Measurements from ENCODE around the gene TTPAL.

Gene TTPAL

GRCh38 chr20:44450281-44450889 is 25.3 kb upstream of the TTPAL start:
- no peak for DNase-seq (ENCODE audit: low spot score)
- no peak for TF ChIP-seq CTCF (IDR thresholded peaks at IDR 0.05; ENCODE audit: borderline replicate concordance, control extremely low read depth, extremely low read depth, insufficient read depth, missing control alignments)
- in situ Hi-C loops (cut with MboI; ENCODE audit: low sequenced_read_pairs, unreplicated experiment) = no loop called here

GRCh38 chr20:44450903-44451450 is 24.7 kb upstream of the TTPAL start:
- no peak for DNase-seq (ENCODE audit: low spot score)
- in situ Hi-C loops (cut with MboI; ENCODE audit: low sequenced_read_pairs, unreplicated experiment) = no loop called here
- no peak for TF ChIP-seq CTCF (IDR thresholded peaks at IDR 0.05; ENCODE audit: borderline replicate concordance, control extremely low read depth, extremely low read depth, insufficient read depth, missing control alignments)

GRCh38 chr20:44454306-44454963 is 21.2 kb upstream of the TTPAL start:
- in situ Hi-C loops (cut with MboI; ENCODE audit: low sequenced_read_pairs, unreplicated experiment) = no loop called here
- TF ChIP-seq CTCF (IDR thresholded peaks at IDR 0.05; ENCODE audit: borderline replicate concordance, control extremely low read depth, extremely low read depth, insufficient read depth, missing control alignments) = no peak
- DNase-seq (ENCODE audit: low spot score) = no peak

GRCh38 chr20:44455126-44455525 is 20.5 kb upstream of the TTPAL start:
- in situ Hi-C loops (cut with MboI; ENCODE audit: low sequenced_read_pairs, unreplicated experiment) = no loop called here

GRCh38 chr20:44456611-44457010 is 19.1 kb upstream of the TTPAL start:
- DNase-seq (ENCODE audit: low spot score) = no peak
- in situ Hi-C loops (cut with MboI; ENCODE audit: low sequenced_read_pairs, unreplicated experiment) = no loop called here
- TF ChIP-seq CTCF (IDR thresholded peaks at IDR 0.05; ENCODE audit: borderline replicate concordance, control extremely low read depth, extremely low read depth, insufficient read depth, missing control alignments) = no peak

More at GRCh38 chr20:44455126-44455525, 20.5 kb upstream of the TTPAL start:
- no peak for DNase-seq (ENCODE audit: low spot score)
- no peak for TF ChIP-seq CTCF (IDR thresholded peaks at IDR 0.05; ENCODE audit: borderline replicate concordance, control extremely low read depth, extremely low read depth, insufficient read depth, missing control alignments)

- no peak for DNase-seq (ENCODE audit: low spot score)
- in situ Hi-C loops (cut with MboI; ENCODE audit: low sequenced_read_pairs, unreplicated experiment) = no loop called here
- no peak for TF ChIP-seq CTCF (IDR thresholded peaks at IDR 0.05; ENCODE audit: borderline replicate concordance, control extremely low read depth, extremely low read depth, insufficient read depth, missing control alignments)
Measured at GRCh38 chr20:44457016-44457415, 18.7 kb upstream of the TTPAL start.
